HCT116 (cell line): ENCODE results near the gene INTS1.

Experiments
- EZH2 ChIP-seq: fragments of 200-600 bp; sonication (generic); IDR thresholded peaks from 2 replicates; pipeline ENCODE4 v1.6.1; 2017; ENCODE audit warnings: antibody characterized with exemption, mixed run types
- POLR2A ChIP-seq: IDR thresholded peaks from 2 replicates; pipeline ENCODE4 v1.7.0; 2011; ENCODE audit warnings: borderline replicate concordance; ENCODE audit not compliant: insufficient read depth, insufficient read length; ENCODE audit errors: extremely low read depth
- TF ChIP-seq, protein P1 (sequence below): IDR thresholded peaks from 2 replicates; pipeline ENCODE4 v1.6.1; 2012
- TF ChIP-seq, protein P2 (sequence below), 3 experiments: fragments of 200-600 bp in 1 of 3; sonication (generic) in 1 of 3; IDR thresholded peaks in 2 of 3; conservative IDR thresholded peaks in 1 of 3; 2 replicates each; pipeline ENCODE4 v1.5.1; 2012 to 2017; ENCODE audit warnings: low read depth in 2 of 3, low read length in 2 of 3, antibody characterized with exemption in 1 of 3, borderline replicate concordance in 1 of 3, control low read depth in 1 of 3, mild to moderate bottlenecking in 1 of 3, mixed read lengths in 1 of 3, mixed run types in 1 of 3, moderate library complexity in 1 of 3; ENCODE audit not compliant: insufficient read depth in 1 of 3
- TF ChIP-seq, protein P3 (sequence below): IDR thresholded peaks from 2 replicates; pipeline ENCODE4 v1.6.1; 2012; ENCODE audit warnings: low read depth

DNA sequence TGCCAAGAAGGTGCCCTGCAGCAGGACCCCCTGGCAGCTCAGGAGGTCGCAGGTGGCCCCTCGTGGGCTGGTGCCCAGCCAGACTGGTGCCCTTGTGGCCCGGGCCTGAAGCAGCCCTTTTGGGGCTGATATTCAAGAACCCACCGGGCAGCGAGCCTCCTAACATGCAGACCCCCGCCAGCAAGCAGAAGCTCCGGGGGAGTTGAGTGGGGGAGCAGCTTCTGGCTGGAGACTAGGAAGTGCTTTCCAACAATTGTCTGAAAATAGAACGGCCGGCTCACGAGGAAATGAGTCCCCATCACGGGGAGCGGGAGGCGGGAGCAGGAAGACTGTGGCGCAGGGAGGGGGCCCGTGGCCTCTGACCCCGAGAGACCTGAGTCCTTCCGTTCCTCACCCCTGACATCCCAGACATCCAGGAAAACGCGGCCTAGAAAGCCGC is 9.5 kb upstream of the INTS1 start:
- TF ChIP-seq POLR2A, result no peak
- TF ChIP-seq, protein P1, sequence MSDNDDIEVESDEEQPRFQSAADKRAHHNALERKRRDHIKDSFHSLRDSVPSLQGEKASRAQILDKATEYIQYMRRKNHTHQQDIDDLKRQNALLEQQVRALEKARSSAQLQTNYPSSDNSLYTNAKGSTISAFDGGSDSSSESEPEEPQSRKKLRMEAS, result no peak
- TF ChIP-seq, protein P2, sequence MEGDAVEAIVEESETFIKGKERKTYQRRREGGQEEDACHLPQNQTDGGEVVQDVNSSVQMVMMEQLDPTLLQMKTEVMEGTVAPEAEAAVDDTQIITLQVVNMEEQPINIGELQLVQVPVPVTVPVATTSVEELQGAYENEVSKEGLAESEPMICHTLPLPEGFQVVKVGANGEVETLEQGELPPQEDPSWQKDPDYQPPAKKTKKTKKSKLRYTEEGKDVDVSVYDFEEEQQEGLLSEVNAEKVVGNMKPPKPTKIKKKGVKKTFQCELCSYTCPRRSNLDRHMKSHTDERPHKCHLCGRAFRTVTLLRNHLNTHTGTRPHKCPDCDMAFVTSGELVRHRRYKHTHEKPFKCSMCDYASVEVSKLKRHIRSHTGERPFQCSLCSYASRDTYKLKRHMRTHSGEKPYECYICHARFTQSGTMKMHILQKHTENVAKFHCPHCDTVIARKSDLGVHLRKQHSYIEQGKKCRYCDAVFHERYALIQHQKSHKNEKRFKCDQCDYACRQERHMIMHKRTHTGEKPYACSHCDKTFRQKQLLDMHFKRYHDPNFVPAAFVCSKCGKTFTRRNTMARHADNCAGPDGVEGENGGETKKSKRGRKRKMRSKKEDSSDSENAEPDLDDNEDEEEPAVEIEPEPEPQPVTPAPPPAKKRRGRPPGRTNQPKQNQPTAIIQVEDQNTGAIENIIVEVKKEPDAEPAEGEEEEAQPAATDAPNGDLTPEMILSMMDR (IDR thresholded peaks at IDR 0.05 in 2 of 3, conservative IDR thresholded peaks at IDR 0.05 in 1 of 3; ENCODE audit: borderline replicate concordance in 1 of 3, insufficient read depth in 1 of 3, low read depth in 2 of 3, low read length in 2 of 3), result no peak
- TF ChIP-seq, protein P3, sequence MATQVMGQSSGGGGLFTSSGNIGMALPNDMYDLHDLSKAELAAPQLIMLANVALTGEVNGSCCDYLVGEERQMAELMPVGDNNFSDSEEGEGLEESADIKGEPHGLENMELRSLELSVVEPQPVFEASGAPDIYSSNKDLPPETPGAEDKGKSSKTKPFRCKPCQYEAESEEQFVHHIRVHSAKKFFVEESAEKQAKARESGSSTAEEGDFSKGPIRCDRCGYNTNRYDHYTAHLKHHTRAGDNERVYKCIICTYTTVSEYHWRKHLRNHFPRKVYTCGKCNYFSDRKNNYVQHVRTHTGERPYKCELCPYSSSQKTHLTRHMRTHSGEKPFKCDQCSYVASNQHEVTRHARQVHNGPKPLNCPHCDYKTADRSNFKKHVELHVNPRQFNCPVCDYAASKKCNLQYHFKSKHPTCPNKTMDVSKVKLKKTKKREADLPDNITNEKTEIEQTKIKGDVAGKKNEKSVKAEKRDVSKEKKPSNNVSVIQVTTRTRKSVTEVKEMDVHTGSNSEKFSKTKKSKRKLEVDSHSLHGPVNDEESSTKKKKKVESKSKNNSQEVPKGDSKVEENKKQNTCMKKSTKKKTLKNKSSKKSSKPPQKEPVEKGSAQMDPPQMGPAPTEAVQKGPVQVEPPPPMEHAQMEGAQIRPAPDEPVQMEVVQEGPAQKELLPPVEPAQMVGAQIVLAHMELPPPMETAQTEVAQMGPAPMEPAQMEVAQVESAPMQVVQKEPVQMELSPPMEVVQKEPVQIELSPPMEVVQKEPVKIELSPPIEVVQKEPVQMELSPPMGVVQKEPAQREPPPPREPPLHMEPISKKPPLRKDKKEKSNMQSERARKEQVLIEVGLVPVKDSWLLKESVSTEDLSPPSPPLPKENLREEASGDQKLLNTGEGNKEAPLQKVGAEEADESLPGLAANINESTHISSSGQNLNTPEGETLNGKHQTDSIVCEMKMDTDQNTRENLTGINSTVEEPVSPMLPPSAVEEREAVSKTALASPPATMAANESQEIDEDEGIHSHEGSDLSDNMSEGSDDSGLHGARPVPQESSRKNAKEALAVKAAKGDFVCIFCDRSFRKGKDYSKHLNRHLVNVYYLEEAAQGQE, result no peak
- no peak for TF ChIP-seq EZH2
